Stimulated activated CD8-positive, alpha-beta memory T cell treated with anti-CD3 and anti-CD28 coated beads, Interleukin-15, amount 100 ng/mL, for 4 hours (primary cell): ENCODE measurements around the gene ARHGAP6.
"Not testable (repeated sequence)": the region's sequence is repeated elsewhere in the genome, so short reads cannot be mapped to it uniquely, and the experiment has no call there.

ENCODE experiments used
- DNase-seq, 2 donors: peaks; one replicate each; pipeline ENCODE4 v3.0.0-alpha.2; 2020; ENCODE audit warnings: low read depth in 2 of 2

ARHGAP6 gene

GRCh38 chrX:11254417-11255109 is 411.2 kb downstream of the ARHGAP6 start:
- DNase-seq: no peak

GRCh38 chrX:11244636-11245035 is 421.1 kb downstream of the ARHGAP6 start:
- DNase-seq: no peak

GRCh38 chrX:11242704-11243103 is 423.0 kb downstream of the ARHGAP6 start:
- no peak for DNase-seq

- no peak for DNase-seq
These were observed 424.0 kb downstream of the ARHGAP6 start for GRCh38 chrX:11241720-11242119.

GRCh38 chrX:11239230-11239629 is 426.5 kb downstream of the ARHGAP6 start:
- no peak for DNase-seq

GRCh38 chrX:11235377-11235776 is 430.3 kb downstream of the ARHGAP6 start:
- not testable (repeated sequence) for DNase-seq

- no peak for DNase-seq
These were observed 450.4 kb downstream of the ARHGAP6 start for GRCh38 chrX:11215191-11215921.

- DNase-seq: no peak
These were observed 451.2 kb downstream of the ARHGAP6 start for GRCh38 chrX:11214346-11215190.

- DNase-seq: no peak
These were observed 453.0 kb downstream of the ARHGAP6 start for GRCh38 chrX:11212741-11213140.

- no peak for DNase-seq
These were observed 455.3 kb downstream of the ARHGAP6 start for GRCh38 chrX:11210415-11210801.

- DNase-seq: no peak
These were observed 455.8 kb downstream of the ARHGAP6 start for GRCh38 chrX:11209798-11210414.

GRCh38 chrX:11206716-11207115 is 459.0 kb downstream of the ARHGAP6 start:
- DNase-seq: no peak

- no peak for DNase-seq
These were observed 459.9 kb downstream of the ARHGAP6 start for GRCh38 chrX:11205796-11206195.

GRCh38 chrX:11197671-11198070 is 468.0 kb downstream of the ARHGAP6 start:
- DNase-seq: no peak

GRCh38 chrX:11196476-11196875 is 469.2 kb downstream of the ARHGAP6 start:
- DNase-seq: no peak

- DNase-seq: no peak
These were observed 472.7 kb downstream of the ARHGAP6 start for GRCh38 chrX:11193035-11193469.

- no peak for DNase-seq
These were observed 474.8 kb downstream of the ARHGAP6 start for GRCh38 chrX:11190745-11191510.

- DNase-seq: no peak
These were observed 476.6 kb downstream of the ARHGAP6 start for GRCh38 chrX:11189097-11189496.

GRCh38 chrX:11188664-11189063 is 477.1 kb downstream of the ARHGAP6 start:
- no peak for DNase-seq

- DNase-seq: no peak
These were observed 478.7 kb downstream of the ARHGAP6 start for GRCh38 chrX:11187001-11187400.

GRCh38 chrX:11185861-11186260 is 479.9 kb downstream of the ARHGAP6 start:
- DNase-seq: no peak
